Measurements from ENCODE around the gene GBGT1. TPM values are rescaled to one million over a fixed set of nuclear protein-coding genes. Genes with fewer than 3 reads are reported as not detected.

GBGT1 gene
- total RNA-seq, 1 experiment from 2014 or later = not detected

DNA sequence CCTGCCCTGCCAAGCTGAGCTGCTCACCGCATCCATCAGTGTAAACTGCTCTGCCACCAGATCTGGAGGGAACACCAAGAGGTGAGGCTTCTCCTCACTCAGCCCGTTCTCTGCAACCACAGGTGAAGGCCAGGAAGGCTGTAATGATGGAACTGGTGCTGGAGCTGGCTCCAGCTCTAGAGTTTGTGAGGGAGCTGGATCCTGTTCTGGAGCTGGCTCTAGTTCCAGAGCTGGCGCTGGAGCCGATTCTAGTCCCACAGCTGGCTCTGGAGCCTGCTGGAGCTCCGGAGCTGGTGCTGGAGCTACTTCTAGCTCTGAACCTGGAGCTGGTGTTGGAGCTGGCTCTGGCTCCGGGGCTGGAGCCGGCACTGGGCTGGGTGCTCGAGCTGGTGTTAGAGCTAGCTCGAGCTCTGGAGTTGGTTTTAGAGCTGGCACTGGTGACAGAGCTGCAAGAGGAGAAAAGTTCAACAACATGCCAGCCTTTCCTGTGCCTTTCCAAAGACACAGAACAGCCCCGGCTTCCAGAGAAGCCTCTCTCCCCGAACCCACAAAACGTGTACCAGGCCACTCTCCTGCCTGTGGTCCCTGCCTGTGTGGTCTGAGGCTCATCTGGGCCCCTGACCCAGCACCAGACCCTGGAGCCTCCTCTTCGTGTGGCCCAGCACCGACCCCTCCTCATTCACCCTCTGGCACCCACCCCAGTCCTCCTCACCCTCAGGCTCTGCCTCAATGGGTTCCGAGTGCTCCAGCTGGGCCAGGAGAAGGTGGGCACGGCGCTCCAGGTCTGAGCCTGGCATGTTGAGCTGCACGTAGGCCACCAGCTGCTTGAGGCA is 55.5 kb downstream of the GBGT1 start:
- Mint-ChIP-seq H3K4me1 (ENCODE audit: low read depth, unreplicated experiment) (no peaks in the 10 kb centered on the region), H3K4me3 (ENCODE audit: low read depth, unreplicated experiment) (no peak overlapping the region), H3K27me3 (ENCODE audit: unreplicated experiment) (no peaks in the 10 kb centered on the region), H3K27ac (ENCODE audit: unreplicated experiment) (no peak overlapping the region), H3K9me3 (ENCODE audit: low read depth, unreplicated experiment) (no peaks in the 10 kb centered on the region), H3K36me3 (ENCODE audit: insufficient read depth, unreplicated experiment) (peaks cover 13% of the 10 kb centered on the region)
- intact Hi-C loops (cut with micrococcal nuclease; ENCODE audit: unreplicated experiment) = no loop called here
- no TSS peak for BruUV-seq (replicated peaks)
- no peak for DNase-seq
- CTCF ChIA-PET = interaction anchor here (1.2 kb wide), 1 partner anchor 36 kb away, joined by 4 read pairs; no protein-coding TSS in a partner anchor
- TF ChIP-seq, protein P1, sequence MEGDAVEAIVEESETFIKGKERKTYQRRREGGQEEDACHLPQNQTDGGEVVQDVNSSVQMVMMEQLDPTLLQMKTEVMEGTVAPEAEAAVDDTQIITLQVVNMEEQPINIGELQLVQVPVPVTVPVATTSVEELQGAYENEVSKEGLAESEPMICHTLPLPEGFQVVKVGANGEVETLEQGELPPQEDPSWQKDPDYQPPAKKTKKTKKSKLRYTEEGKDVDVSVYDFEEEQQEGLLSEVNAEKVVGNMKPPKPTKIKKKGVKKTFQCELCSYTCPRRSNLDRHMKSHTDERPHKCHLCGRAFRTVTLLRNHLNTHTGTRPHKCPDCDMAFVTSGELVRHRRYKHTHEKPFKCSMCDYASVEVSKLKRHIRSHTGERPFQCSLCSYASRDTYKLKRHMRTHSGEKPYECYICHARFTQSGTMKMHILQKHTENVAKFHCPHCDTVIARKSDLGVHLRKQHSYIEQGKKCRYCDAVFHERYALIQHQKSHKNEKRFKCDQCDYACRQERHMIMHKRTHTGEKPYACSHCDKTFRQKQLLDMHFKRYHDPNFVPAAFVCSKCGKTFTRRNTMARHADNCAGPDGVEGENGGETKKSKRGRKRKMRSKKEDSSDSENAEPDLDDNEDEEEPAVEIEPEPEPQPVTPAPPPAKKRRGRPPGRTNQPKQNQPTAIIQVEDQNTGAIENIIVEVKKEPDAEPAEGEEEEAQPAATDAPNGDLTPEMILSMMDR (IDR thresholded peaks at IDR 0.05; ENCODE audit: unreplicated experiment) = no peak

DNA sequence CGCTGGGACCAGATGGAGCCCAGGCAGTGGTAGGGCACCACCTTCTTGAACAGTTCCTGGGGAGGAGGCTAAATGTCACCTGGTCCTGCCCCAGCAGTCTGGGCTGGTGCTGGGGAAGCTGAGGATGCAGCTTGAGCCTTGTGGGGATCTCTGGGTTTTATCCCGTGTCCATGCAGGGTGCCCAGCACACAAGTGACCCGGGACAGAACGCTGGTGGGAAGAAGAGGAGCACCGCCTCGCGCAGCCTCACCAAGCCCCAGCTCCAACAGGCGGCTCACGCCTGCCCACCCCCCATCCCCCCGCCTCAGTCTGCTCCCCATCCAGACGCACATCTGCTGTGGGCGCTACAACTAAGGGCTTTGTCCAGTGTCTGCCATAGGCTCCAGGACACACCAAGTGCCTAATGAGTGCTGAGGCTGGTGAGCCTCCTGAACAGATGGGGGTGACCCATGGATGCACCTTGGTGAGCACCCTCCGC is 56.4 kb downstream of the GBGT1 start:
- Mint-ChIP-seq H3K36me3 (ENCODE audit: insufficient read depth, unreplicated experiment) (peaks cover 18% of the 10 kb centered on the region), H3K27me3 (ENCODE audit: unreplicated experiment) (no peaks in the 10 kb centered on the region), H3K4me1 (ENCODE audit: low read depth, unreplicated experiment) (no peaks in the 10 kb centered on the region), H3K27ac (ENCODE audit: unreplicated experiment) (no peak overlapping the region), H3K4me3 (ENCODE audit: low read depth, unreplicated experiment) (no peak overlapping the region), H3K9me3 (ENCODE audit: low read depth, unreplicated experiment) (no peaks in the 10 kb centered on the region)
- CTCF ChIA-PET = interaction anchor here (1.2 kb wide), 1 partner anchor 37 kb away, joined by 4 read pairs; no protein-coding TSS in a partner anchor
- intact Hi-C loops (cut with micrococcal nuclease; ENCODE audit: unreplicated experiment) = no loop called here
- BruUV-seq (replicated peaks) = no TSS peak
- no peak for DNase-seq
- TF ChIP-seq, protein P1 (IDR thresholded peaks at IDR 0.05; ENCODE audit: unreplicated experiment) = no peak

DNA sequence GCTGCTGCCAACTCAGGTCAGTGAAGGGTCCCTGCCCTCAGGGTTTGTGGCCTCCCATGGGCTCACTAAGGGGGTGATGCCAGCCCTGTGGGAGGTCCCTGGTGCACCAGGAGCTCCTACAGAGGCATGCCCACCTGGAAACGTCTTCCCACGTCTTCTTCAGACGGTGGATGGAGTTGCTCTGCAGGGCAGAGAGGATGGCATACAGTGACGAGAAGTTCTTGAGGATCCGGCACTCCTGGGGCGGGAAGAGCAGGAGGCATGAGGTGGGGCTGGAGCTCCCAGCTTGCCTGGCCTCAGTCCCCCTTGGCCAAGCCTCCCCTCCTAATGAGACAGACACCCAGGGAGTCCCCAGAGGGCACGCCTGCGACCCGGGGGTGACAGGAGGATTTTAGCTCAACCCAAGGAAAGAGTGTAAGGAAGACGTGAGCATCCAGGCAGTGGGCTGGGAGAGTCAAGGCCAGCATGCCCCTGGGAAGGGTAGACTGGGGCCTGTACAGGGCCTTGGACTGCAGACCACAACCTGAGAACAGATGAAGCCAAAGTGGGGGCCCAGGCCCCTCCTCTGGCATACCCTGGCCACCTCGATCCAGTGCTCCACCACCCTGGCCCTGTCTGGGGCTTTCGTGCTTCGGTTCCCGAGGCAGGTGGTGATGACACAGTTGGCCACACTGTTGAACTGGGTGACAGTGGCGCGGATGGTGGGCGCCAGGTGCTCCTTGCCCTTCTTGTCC is 57.0 kb downstream of the GBGT1 start:
- Mint-ChIP-seq H3K4me3 (ENCODE audit: low read depth, unreplicated experiment) (no peak overlapping the region), H3K36me3 (ENCODE audit: insufficient read depth, unreplicated experiment) (peaks cover 18% of the 10 kb centered on the region), H3K4me1 (ENCODE audit: low read depth, unreplicated experiment) (no peaks in the 10 kb centered on the region), H3K27ac (ENCODE audit: unreplicated experiment) (no peak overlapping the region), H3K27me3 (ENCODE audit: unreplicated experiment) (no peaks in the 10 kb centered on the region), H3K9me3 (ENCODE audit: low read depth, unreplicated experiment) (no peaks in the 10 kb centered on the region)
- intact Hi-C loops (cut with micrococcal nuclease; ENCODE audit: unreplicated experiment) = no loop called here
- TF ChIP-seq, protein P1 (IDR thresholded peaks at IDR 0.05; ENCODE audit: unreplicated experiment) = no peak
- BruUV-seq (replicated peaks) = no TSS peak
- no peak for DNase-seq
- CTCF ChIA-PET = interaction anchor here (1.1 kb wide), 1 partner anchor 37 kb away, joined by 3 read pairs; no protein-coding TSS in a partner anchor

DNA sequence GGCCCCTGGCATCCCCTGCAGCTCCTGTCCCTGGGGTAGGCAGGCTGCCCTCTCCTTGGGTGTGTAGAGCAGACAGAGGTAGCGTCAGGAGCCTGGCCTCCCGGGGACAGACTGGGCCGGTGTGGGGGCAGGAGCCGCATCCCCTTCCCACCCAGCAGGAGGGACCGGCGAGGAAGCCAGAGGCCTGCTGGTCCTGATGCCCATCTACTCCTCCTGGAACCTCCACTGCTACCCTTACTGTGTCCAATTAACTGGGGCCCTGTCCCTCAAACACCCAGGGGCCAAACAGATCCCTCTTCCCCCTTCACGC is 58.3 kb downstream of the GBGT1 start:
- no TSS peak for BruUV-seq (replicated peaks)
- no peaks in the 10 kb centered on the region for H3K27me3 Mint-ChIP-seq (ENCODE audit: unreplicated experiment)
- no peak overlapping the region for H3K27ac Mint-ChIP-seq (ENCODE audit: unreplicated experiment)
- H3K4me3 Mint-ChIP-seq (ENCODE audit: low read depth, unreplicated experiment) = no peak overlapping the region
- no peaks in the 10 kb centered on the region for H3K9me3 Mint-ChIP-seq (ENCODE audit: low read depth, unreplicated experiment)
- no peaks in the 10 kb centered on the region for H3K4me1 Mint-ChIP-seq (ENCODE audit: low read depth, unreplicated experiment)
- no peak for DNase-seq
- CTCF ChIA-PET = no interaction called here
- peaks cover 18% of the 10 kb centered on the region for H3K36me3 Mint-ChIP-seq (ENCODE audit: insufficient read depth, unreplicated experiment)
- TF ChIP-seq, protein P1 (IDR thresholded peaks at IDR 0.05; ENCODE audit: unreplicated experiment) = no peak
- intact Hi-C loops (cut with micrococcal nuclease; ENCODE audit: unreplicated experiment) = no loop called here

All from Calu3 (cell line).